GM18519 (cell line): ENCODE data around the gene GPR179.
"Not testable (repeated sequence)": the region's sequence is repeated elsewhere in the genome, so short reads cannot be mapped to it uniquely, and the experiment has no call there.

Experiments used
- ATAC-seq: cut with Tn5 transposase; IDR thresholded peaks from one replicate; pipeline ENCODE4 v1.9.1; 2021; ENCODE audit warnings: mild to moderate bottlenecking, moderate library complexity; ENCODE audit not compliant: unreplicated experiment, low FRiP score

The GPR179 gene

GRCh38 chr17:38325221-38325851 is 18.4 kb downstream of the GPR179 start:
- no peak for ATAC-seq

DNA sequence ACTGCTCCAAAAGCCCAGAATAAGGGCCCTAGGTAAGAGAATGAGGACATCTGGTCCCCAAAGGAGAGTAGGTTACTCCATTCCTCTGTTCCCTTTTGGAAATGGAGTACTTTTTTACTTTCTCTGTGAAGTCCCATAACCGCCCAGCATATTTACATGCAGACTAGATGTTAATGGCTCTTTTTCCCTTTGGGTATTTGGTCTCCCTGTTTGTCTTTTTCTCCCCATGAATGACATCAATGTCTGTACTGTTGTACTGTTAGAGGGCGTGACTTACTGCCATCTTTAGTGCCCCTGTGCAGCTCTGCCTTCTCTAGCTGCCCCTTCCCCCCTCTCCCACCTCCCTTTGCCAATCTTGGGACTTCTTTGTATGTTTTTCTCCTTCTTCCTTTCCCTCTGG is 19.0 kb downstream of the GPR179 start:
- ATAC-seq = no peak

DNA sequence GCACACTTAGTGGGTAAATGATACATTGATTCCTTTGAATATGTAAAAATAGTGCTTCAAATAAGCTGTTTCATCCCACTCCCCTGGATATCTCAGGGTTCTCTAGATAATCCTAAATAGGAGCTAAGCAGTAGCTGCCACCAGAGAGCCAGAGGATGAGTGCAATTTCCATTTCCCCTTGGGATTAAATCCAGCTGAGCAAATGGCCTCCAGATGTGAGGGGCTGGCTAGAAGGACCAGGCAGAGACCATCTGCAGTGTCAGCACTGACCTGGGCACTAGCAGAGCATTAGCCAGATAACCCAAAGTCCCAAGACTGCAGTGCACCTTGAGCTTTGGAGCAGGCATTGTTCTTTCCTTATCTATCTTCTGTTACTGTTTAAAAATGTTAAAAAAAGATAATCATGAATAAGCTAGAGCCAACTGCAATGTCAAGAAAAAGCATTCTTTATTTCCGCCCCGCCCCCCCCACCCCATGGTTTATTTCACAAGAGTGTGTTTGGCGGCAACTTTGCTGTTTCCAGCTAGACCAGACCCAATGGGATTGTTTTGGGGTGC is 19.5 kb downstream of the GPR179 start:
- no peak for ATAC-seq

DNA sequence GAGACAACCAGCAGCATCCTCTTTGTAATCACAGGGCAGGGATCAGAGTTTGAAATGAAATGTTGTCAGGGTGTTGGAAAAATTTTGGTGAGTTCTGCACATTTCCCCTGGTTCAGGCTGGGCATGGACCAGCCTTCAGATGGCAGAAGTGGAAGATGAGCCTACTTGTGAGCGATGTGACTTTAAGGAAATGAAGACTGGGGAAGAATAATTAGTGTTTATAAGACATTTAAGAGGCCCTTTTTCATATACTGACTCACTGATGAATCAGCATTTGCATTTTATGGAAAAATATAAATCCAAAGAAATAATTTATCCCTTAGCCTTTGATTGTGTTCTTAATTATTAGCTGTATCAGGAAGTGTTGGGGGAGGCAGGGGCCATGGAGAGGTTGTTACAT is 20.9 kb downstream of the GPR179 start:
- no peak for ATAC-seq

DNA sequence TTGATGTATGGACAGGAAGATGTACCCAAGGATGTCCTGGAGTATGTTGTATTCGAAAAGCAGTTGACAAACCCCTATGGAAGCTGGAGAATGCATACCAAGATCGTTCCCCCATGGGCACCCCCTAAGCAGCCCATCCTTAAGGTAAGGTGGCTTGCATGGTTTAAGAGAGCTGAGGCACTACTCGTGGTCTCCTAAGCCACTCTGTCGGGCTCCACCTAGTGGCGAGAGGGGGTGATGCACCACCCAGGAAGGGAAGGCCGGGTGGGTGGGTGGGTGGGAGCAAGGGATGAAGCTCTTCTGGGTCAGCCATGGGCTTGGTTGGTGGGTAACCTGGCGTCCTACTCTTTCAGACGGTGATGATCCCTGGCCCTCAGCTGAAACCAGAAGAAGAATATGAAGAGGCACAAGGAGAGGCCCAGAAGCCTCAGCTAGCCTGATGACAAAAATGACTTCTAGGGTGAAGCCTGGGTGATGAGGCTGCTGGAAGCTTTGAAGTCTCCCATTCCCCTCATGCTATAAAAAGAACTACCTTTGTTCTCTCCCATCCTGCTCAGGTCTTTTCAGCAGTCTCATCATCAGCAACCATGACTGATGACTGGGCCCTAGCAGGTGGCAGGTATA is 21.5 kb downstream of the GPR179 start:
- ATAC-seq = no peak

GRCh38 chr17:38320482-38320881 is 23.3 kb downstream of the GPR179 start:
- no peak for ATAC-seq

DNA sequence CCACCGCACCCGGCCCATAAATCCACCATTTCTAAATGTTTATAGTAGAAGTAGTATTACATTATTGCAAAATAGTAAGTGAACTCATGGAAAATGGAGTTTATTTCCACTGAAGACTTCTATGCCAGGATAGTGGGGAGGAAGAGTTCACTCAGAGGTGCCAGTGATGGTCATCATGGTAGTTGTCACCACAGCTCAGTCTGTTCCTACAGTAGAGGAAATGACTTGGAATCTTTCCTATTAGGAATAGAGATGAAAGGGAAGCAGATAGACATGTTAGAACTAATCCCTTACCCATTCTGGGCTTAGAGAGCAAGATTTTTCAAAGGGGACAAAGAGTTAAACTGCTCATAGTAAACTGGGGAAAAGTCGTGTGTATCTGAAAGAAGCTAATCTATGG is 26.7 kb downstream of the GPR179 start:
- ATAC-seq = no peak

GRCh38 chr17:38315497-38315896 is 28.3 kb downstream of the GPR179 start:
- ATAC-seq = no peak

DNA sequence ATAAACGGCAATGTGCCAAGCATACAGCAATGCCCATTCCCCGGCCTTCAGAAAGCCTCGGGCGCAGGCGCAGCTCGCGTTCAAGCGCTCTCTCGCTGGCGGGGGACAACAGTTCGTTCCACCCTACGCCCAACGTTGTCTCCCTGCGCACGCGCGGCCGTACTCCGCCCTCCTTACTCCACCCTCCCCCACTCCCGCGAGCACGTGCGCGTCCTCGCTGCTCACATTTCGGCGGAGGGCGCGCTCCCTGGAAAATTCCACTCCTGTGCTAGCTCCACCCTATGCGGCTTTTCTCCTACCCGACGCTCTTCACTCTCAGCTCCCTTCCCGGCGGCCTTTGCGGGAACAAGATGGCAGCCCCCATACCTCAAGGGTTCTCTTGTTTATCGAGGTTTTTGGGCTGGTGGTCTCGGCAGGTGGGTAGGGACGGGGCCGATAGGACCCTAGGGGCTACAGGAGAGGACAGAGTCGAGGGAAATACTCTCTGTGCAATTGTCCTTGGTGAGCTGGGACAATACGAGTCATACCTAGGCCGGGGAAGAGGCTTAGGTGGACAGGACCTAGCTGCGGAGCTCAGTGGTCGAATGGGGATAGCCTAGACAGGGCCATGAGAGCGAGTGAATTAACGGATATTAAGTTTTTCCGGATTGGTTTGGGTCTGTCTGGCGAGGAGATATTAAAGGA is 46.8 kb downstream of the GPR179 start, which contains the start of gene MRPL45:
MRPL45 (plus strand) TSS at position 335 of the 684 bp plus-strand sequence; CDS start at position 351, 16 bp downstream.
- ATAC-seq = peak; percentile 76

- ATAC-seq = not testable (repeated sequence)
Measured at GRCh38 chr17:38295602-38296365, 48.0 kb downstream of the GPR179 start.

DNA sequence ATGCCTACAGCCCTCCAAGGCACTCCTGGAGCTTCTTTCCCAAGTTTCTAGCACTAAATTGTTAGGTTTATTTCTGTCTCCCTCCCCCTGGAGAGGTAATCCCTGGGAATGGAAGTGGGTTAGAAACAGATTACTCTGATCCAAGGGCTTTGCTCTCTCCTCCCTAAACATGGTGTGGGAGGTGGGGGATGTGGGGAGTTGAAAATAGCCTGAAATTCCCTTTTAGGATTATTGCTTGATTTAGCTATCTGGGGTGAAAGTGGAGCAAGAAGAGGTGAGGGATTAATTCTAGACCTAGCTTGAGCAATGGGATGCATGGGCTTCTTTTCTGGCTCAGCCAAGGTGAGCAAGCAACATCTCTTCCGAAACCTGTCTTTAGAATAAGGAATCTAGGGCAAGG is 54.0 kb downstream of the GPR179 start:
- not testable (repeated sequence) for ATAC-seq

DNA sequence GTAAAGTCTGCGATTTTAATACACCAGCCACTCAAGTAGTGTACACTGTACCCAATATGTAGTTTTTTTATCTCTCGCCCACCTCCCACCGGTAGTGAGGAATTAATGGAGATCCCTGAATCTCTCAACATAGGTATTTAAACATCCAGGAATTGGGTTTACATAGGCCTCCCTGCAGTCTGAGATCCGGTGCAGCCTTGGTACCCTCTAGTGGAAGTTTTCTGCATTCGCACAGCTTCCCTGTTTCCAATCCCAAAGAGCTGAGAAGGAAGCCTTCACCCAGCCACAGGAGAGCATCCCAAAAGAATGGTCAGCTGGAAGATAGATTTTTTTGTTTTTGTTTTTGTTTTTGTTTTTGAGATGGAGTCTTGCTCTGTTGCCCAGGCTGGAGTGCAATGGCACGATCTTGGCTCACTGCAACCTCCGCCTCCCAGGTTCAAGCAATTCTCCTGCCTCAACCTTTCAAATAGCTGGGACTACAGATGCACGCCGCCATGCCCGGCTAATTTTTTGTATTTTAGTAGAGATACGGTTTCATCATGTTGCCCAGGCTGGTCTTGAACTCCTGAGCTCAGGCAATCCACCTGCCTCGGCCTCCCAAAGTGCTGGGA is 55.4 kb downstream of the GPR179 start:
- not testable (repeated sequence) for ATAC-seq

- ATAC-seq = not testable (repeated sequence)
Measured at GRCh38 chr17:38286501-38287091, 57.2 kb downstream of the GPR179 start.

- ATAC-seq = not testable (repeated sequence)
Measured at GRCh38 chr17:38285994-38286393, 57.8 kb downstream of the GPR179 start.
